NB4 (cell line): ENCODE data around the gene MAG.
A peak's percentile ranks its signal among the peaks of the same experiment; 100 is the strongest.

Experiments
- DNase-seq: peaks from one replicate; pipeline ENCODE4 v3.0.0; 2010; ENCODE audit warnings: low read depth
- H3K4me3 ChIP-seq: one replicate; pipeline ENCODE4 v1.5.1; 2011; ENCODE audit warnings: mild to moderate bottlenecking, low read depth, low read length, moderate library complexity
- CTCF ChIP-seq: IDR thresholded peaks from one replicate; pipeline ENCODE4 v1.5.1; 2012; ENCODE audit warnings: low read depth, low read length
- MAX ChIP-seq: IDR thresholded peaks from 2 replicates; pipeline ENCODE4 v1.6.1; 2011; ENCODE audit warnings: low read depth, low read length
- MYC ChIP-seq: IDR thresholded peaks from 2 replicates; pipeline ENCODE4 v1.6.1; 2011; ENCODE audit warnings: low read depth, low read length
- POLR2A ChIP-seq: IDR thresholded peaks from 2 replicates; pipeline ENCODE4 v1.6.1; 2011; ENCODE audit warnings: mild to moderate bottlenecking; ENCODE audit not compliant: insufficient read length; ENCODE audit errors: extremely low read depth

The MAG gene

GRCh38 chr19:35316560-35316959, 24.6 kb downstream of the MAG start:
- DNase-seq: no peak
- TF ChIP-seq MAX (no peak), POLR2A (no peak), CTCF (no peak), MYC (no peak)
- H3K4me3 ChIP-seq: no peak overlapping the region

- H3K4me3 ChIP-seq: no peak overlapping the region
- TF ChIP-seq MAX (no peak), CTCF (no peak), POLR2A (no peak), MYC (no peak)
- DNase-seq: no peak
Observed at GRCh38 chr19:35317464-35318043, 25.6 kb downstream of the MAG start.

GRCh38 chr19:35318679-35319448, 26.9 kb downstream of the MAG start:
- H3K4me3 ChIP-seq: no peak overlapping the region
- DNase-seq: peak; percentile 55
- TF ChIP-seq MAX (peak; percentile 67), MYC (no peak), POLR2A (no peak), CTCF (no peak)

GRCh38 chr19:35320065-35320713, 28.2 kb downstream of the MAG start:
- DNase-seq: peak; percentile 83
- H3K4me3 ChIP-seq: no peak overlapping the region
- no peak for TF ChIP-seq CTCF
- TF ChIP-seq MAX: peak; percentile 83
- 0 out of 2 replicates have a peak, but pooled peaks have one; percentile 7 for TF ChIP-seq MYC
- no peak for TF ChIP-seq POLR2A

GRCh38 chr19:35321291-35321690, 29.3 kb downstream of the MAG start:
- TF ChIP-seq MYC: no peak
- TF ChIP-seq CTCF: no peak
- TF ChIP-seq POLR2A: no peak
- DNase-seq: no peak
- H3K4me3 ChIP-seq: no peak overlapping the region
